ENCODE results near the gene CACNA1G.
A peak's percentile ranks its signal among the peaks of the same experiment; 100 is the strongest.

Gene CACNA1G

DNA sequence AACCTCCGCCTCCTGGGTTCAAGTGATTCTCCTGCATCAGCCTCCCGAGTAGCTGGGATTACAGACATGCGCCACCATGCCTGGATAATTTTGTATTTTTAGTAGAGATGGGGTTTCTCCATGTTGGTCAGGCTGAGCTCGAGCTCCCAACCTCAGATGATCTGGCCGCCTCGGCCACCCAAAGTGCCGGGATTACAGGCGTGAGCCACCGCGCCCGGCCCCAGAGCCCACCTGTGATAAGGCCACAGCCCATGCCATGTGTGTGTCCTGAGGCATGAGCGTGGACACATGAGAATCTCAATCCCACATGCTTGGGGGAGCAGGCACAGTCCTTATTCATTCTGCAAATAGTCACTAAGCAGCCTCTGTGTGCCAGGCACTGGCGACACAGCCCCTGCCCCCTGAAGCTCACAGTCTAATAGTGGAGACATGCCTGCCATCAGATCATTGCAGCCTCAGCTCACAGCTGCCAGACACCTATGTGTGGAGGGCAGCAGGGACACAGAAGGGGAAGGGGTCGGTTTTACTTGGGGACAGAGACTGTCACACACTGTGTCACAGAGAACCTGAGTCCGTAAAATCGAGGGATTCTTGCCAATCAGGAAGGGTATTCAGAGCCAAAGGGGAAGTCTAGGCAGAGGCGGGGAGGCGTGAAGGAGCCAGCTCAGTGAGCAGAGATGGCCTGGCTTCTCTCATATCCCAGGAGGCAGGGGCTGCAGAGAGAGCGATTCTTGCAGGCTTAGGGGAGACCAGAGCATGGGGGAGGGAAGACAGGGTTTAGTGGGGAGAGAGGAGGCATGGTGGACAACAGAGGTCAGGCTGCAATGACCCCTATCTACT, 64.7 kb downstream of the CACNA1G start:
- TF ChIP-seq, protein P1, sequence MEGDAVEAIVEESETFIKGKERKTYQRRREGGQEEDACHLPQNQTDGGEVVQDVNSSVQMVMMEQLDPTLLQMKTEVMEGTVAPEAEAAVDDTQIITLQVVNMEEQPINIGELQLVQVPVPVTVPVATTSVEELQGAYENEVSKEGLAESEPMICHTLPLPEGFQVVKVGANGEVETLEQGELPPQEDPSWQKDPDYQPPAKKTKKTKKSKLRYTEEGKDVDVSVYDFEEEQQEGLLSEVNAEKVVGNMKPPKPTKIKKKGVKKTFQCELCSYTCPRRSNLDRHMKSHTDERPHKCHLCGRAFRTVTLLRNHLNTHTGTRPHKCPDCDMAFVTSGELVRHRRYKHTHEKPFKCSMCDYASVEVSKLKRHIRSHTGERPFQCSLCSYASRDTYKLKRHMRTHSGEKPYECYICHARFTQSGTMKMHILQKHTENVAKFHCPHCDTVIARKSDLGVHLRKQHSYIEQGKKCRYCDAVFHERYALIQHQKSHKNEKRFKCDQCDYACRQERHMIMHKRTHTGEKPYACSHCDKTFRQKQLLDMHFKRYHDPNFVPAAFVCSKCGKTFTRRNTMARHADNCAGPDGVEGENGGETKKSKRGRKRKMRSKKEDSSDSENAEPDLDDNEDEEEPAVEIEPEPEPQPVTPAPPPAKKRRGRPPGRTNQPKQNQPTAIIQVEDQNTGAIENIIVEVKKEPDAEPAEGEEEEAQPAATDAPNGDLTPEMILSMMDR (IDR thresholded peaks at IDR 0.05; ENCODE audit: poor library complexity, severe bottlenecking) = no peak
- H3K9me3 ChIP-seq (ENCODE audit: severe bottlenecking) = no peaks in the 10 kb centered on the region
- H3K27ac ChIP-seq (ENCODE audit: poor library complexity, severe bottlenecking) = no peak overlapping the region
- no peaks in the 10 kb centered on the region for H3K36me3 ChIP-seq (ENCODE audit: low read depth)
- ATAC-seq (ENCODE audit: low read depth) = no peak
- H3K27me3 ChIP-seq (ENCODE audit: insufficient read depth, poor library complexity, severe bottlenecking) = no peaks in the 10 kb centered on the region
- H3K4me1 ChIP-seq (ENCODE audit: insufficient read depth, poor library complexity, severe bottlenecking) = no peaks in the 10 kb centered on the region
- no peak overlapping the region for H3K4me3 ChIP-seq (ENCODE audit: severe bottlenecking)
- no peak for DNase-seq (ENCODE audit: low spot score)

DNA sequence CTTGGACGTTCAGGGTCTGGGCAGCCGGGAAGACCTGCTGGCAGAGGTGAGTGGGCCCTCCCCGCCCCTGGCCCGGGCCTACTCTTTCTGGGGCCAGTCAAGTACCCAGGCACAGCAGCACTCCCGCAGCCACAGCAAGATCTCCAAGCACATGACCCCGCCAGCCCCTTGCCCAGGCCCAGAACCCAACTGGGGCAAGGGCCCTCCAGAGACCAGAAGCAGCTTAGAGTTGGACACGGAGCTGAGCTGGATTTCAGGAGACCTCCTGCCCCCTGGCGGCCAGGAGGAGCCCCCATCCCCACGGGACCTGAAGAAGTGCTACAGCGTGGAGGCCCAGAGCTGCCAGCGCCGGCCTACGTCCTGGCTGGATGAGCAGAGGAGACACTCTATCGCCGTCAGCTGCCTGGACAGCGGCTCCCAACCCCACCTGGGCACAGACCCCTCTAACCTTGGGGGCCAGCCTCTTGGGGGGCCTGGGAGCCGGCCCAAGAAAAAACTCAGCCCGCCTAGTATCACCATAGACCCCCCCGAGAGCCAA, 65.6 kb downstream of the CACNA1G start:
- ATAC-seq (ENCODE audit: low read depth) (peak; percentile 84), DNase-seq (ENCODE audit: low spot score) (no peak)
- no peak overlapping the region for H3K27ac ChIP-seq (ENCODE audit: poor library complexity, severe bottlenecking)
- no peak overlapping the region for H3K4me3 ChIP-seq (ENCODE audit: severe bottlenecking)
- TF ChIP-seq, protein P1 (IDR thresholded peaks at IDR 0.05; ENCODE audit: poor library complexity, severe bottlenecking) = peak; percentile 82
- H3K27me3 ChIP-seq (ENCODE audit: insufficient read depth, poor library complexity, severe bottlenecking) = no peaks in the 10 kb centered on the region
- H3K9me3 ChIP-seq (ENCODE audit: severe bottlenecking) = no peaks in the 10 kb centered on the region
- H3K36me3 ChIP-seq (ENCODE audit: low read depth) = no peaks in the 10 kb centered on the region
- H3K4me1 ChIP-seq (ENCODE audit: insufficient read depth, poor library complexity, severe bottlenecking) = no peaks in the 10 kb centered on the region

DNA sequence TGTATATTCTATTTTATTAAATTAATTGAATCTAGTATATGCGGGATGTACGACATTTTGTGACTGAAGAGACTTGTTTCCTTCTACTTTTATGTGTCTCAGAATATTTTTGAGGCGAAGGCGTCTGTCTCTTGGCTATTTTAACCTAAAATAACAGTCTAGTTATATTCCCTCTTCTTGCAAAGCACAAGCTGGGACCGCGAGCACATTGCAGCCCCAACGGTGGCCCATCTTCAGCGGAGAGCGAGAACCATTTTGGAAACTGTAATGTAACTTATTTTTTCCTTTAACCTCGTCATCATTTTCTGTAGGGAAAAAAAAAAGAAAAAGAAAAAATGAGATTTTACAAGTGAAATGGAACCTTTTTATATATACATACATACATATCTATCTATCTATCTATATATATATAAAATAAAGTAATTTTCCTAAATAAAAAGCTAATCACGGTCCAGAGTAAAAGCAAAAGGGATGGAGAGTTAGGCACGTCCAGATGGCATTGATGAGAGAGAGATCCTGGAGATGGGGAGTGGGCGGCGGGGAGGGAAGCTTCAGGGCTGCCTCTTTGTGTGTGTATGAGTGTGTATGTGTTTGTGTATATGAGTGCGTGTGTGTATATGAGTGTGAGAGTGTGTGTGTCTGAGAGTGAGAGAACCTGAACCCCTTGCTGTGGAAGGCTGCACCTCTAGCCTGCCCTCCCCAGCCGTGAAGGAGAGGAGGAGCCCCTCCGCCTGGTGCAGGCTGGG, 66.7 kb downstream of the CACNA1G start:
- no peak for DNase-seq (ENCODE audit: low spot score)
- Histone ChIP-seq H3K27me3 (ENCODE audit: insufficient read depth, poor library complexity, severe bottlenecking) (no peaks in the 10 kb centered on the region), H3K4me3 (ENCODE audit: severe bottlenecking) (no peak overlapping the region), H3K27ac (ENCODE audit: poor library complexity, severe bottlenecking) (no peak overlapping the region), H3K4me1 (ENCODE audit: insufficient read depth, poor library complexity, severe bottlenecking) (peaks cover 7% of the 10 kb centered on the region), H3K36me3 (ENCODE audit: low read depth) (no peaks in the 10 kb centered on the region), H3K9me3 (ENCODE audit: severe bottlenecking) (no peaks in the 10 kb centered on the region)
- no peak for ATAC-seq (ENCODE audit: low read depth)
- TF ChIP-seq, protein P1 (IDR thresholded peaks at IDR 0.05; ENCODE audit: poor library complexity, severe bottlenecking) = no peak

DNA sequence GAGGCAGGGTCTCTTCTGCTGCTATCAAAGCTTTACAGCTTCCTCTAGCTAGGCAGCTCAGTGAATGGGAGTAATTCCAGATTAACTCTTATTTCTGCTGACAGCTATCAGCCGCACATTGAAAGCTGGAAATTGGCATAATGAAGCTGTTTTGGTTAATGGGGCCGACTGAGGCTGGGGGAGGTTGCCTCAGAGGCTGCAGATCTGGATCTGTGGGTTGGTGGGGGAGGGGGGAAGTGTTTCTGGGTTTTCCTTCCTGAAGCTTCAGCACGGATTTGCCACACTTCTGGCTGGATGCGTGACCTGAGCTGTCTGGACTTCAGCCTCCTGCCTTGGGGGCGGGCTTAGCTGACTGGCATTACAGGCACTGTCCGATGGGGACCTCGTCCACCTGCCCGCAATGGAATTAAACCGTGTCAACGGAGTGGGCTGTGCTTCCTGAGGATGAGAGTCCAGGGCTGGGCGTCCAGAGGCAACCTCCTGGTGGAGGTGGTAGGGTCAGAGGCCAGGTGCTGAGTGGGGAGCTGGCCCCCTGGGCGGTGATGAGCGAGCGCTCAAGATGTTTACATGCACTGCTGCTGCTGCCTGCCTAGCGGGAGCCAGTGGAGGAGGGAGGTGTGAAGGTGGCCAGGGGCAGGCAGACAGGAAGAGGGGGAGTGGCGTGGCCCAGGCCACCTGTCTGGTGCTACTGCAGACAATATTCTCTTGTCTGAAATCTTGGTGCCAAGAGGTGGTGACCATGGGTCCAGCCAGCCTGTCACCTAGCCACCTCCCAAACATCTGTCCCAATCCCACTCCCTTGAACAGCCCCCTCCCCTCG, 67.5 kb downstream of the CACNA1G start:
- Histone ChIP-seq H3K9me3 (ENCODE audit: severe bottlenecking) (no peaks in the 10 kb centered on the region), H3K4me3 (ENCODE audit: severe bottlenecking) (no peak overlapping the region), H3K27ac (ENCODE audit: poor library complexity, severe bottlenecking) (no peak overlapping the region), H3K4me1 (ENCODE audit: insufficient read depth, poor library complexity, severe bottlenecking) (peaks cover 7% of the 10 kb centered on the region), H3K27me3 (ENCODE audit: insufficient read depth, poor library complexity, severe bottlenecking) (no peaks in the 10 kb centered on the region), H3K36me3 (ENCODE audit: low read depth) (no peaks in the 10 kb centered on the region)
- DNase-seq (ENCODE audit: low spot score) = no peak
- ATAC-seq (ENCODE audit: low read depth) = no peak
- TF ChIP-seq, protein P1 (IDR thresholded peaks at IDR 0.05; ENCODE audit: poor library complexity, severe bottlenecking) = no peak

Measured in RWPE2 (cell line).